ENCODE measurements around the gene PRPH.
"Not testable (repeated sequence)": the region's sequence is repeated elsewhere in the genome, so short reads cannot be mapped to it uniquely, and the experiment has no call there.

Gene PRPH

DNA sequence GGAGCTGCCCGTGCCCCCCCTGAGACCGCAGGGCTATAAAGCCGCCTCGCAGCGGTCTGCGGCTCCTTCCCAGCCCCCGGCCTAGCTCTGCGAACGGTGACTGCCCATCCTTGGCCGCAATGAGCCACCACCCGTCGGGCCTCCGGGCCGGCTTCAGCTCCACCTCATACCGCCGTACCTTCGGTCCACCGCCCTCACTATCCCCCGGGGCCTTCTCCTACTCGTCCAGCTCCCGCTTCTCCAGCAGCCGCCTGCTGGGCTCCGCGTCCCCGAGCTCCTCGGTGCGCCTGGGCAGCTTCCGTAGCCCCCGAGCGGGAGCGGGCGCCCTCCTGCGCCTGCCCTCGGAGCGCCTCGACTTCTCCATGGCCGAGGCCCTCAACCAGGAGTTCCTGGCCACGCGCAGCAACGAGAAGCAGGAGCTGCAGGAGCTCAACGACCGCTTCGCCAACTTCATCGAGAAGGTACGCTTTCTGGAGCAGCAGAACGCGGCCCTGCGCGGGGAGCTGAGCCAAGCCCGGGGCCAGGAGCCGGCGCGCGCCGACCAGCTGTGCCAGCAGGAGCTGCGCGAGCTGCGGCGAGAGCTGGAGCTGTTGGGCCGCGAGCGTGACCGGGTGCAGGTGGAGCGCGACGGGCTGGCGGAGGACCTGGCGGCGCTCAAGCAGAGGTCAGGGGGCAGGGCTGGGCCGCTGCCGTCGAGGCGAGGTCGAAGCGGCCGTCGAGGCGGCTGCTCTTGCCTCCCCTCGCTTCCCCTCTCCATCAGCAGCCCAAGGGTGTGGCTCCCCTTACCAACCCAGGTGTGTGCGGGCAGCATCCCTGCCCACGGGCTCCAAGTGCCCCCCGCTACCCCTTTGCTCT, at the start of gene PRPH:
Gene PRPH, plus strand, starts transcription at position 66 of the 855 bp plus-strand sequence. Its CDS starts 54 bp downstream, at position 120.
- DNase-seq (ENCODE audit: low spot score): no peak

DNA sequence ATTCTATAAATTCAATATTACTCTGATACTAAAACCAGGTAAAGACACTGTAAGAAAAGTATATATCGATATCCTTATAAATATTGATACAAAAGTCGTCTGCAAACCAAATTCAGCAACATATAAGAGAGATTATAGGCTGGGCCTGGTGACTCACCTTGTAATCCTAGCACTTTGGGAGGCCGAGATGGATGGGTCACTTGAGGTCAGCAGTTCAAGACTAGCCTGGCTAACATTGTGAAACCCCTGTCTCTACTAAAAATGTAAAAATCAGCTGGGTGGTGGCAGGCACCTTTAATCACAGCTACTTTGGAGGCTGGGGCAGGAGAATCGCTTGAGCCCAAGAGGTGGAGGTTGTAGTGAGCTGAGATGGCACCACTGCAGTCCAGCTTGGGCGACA, 43.6 kb upstream of the PRPH start:
- no peak for DNase-seq (ENCODE audit: low spot score)

DNA sequence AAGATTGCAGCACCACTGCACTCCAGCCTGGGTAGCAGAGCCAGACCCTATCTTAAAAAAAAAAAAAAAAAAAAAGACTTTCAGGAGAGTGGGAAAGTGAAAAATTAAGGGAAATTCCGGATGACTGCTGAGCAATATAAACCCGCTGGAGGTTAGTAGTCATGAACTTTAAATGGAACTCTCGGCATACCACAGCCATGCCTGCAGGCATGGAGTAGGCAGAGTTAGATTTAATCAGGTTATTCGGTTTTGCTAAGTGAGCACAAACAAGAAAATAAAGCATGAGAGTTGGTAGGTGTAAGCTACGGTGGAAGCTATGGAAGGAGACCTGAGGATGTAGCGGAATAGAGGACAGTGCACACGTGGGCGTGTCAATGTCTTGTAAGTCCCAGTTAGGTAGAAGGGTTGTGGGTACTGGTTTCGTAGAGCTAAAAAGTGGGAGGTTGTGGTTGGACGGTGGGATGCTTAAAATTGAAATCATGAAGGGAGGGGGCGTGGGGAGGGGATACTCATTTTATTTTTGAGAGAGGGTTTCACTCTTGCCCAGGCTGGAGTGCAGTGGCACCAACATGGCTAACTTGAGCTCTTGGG, 41.8 kb upstream of the PRPH start:
- DNase-seq (ENCODE audit: low spot score): no peak

DNA sequence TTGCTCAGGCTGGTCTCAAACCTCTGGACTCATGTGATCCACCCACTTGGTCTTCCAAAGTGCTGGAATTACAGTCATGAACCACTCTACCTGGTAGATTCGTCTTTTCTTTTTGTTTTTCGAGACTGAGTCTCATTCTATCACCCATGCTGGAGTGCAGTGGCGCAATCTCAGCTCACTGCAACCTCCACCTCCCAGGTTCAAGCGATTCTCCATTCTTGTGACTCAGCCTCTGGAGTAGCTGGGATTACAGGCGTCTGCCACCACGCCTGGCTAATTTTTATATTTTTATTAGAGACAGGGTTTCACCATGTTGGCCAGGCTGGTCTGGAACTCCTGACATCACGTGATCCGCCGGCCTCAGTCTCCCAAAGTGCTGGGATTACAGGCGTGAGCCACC, 39.5 kb upstream of the PRPH start:
- DNase-seq (ENCODE audit: low spot score): not testable (repeated sequence)

DNA sequence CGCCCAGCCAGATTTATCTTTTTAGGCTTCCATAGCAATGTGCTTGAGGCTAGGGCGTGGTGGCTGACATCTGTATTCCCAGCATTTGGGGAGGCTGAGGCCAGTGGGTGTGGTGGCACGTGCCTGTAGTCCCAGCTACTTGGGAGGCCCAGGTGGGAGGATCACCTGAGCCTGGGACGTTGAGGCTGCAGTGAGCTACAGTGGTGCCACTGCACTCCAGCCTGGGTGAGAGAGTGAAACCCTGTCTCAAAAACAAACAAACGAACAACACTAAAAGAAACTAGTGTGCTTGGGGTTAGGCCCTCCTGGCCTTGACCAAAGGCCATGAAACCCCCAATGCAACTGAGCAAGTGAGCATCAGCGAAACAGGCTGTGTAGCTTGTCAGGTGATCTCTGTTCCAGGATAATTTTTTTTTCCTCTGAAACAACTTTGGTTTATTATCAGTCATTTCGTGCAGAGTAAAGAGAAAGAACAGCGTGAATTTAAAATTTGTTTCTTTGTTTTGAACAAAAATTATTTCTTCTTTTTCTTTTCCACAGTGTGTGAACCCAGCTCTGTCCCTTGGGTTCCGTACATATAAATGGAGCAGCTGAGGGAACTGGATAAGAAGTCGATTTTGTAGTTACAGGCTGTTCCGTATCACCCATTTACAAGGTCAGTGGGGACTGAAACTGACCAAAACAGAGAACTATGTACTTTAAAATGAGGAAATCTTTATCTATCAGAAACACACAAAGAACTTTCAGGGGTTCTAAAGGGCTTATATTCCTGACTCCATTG, 38.9 kb upstream of the PRPH start:
- DNase-seq (ENCODE audit: low spot score): no peak

DNA sequence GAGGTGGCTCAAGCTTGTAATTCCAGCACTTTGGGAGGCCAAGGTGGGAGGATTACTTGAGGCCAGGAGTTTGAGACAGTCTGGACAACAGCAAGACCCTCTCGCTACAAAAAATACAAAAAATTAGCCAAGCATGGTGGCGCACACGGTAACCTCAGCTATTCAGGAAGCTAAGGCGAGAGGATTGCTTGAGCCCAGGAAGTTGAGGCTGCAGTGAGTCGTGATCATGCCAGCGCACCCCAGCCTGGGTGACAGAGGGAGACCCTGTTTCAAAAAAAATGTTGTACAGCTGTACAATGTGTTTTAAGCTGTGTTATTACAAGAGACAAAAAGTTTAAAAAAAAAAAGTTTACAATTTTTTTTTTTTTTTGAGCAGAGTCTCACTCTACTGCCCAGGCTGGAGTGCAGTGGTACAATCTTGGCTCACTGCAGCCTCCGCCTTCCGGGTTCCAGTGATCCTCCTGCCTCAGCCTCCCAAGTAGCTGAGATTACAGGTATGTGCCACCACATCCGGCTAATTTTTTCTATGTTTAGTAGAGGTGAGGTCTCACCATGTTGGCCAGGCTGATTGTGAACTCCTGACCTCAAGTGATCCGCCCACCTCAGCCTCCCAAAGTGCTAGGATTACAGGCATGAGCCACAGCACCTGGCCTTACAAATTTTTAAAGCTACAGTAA, 37.3 kb upstream of the PRPH start:
- DNase-seq (ENCODE audit: low spot score): not testable (repeated sequence)

DNA sequence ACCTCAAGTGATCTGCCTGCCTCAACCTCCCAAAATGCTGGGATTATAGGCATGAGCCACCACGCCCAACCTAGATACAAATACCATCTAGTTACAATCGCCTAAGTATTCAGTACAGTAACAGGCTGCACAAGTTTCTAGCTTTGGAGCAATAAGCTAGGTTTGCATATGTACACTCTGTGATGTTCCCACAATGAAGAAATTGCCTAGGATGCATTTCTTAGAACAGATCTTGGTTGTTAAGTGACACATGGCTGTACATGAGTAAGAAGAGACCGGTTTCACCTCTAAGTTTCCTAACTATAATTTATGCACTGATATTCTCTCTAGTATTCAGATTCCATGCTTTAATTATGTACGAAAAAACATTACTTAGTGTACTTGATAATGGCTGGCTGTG, 35.5 kb upstream of the PRPH start:
- DNase-seq (ENCODE audit: low spot score): no peak

DNA sequence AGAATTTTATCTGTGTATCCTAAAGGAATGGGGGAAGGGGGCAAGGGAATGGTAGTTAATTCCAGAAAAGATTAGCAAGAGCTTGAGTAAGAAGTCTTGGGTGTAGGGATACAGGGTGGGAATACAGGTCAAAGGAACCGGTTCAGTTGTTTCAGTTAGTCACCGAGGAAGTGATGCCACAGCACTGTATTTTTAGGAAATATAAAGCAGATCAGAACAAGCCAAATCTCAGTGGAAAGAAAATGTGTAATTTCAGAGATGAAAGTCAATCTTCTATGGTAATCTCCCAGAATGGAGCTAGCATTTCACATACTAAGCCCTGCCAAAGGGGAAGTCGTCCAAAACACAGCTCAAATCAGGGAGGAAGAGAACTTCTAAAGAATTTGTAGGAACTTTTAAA, 34.8 kb upstream of the PRPH start:
- no peak for DNase-seq (ENCODE audit: low spot score)

DNA sequence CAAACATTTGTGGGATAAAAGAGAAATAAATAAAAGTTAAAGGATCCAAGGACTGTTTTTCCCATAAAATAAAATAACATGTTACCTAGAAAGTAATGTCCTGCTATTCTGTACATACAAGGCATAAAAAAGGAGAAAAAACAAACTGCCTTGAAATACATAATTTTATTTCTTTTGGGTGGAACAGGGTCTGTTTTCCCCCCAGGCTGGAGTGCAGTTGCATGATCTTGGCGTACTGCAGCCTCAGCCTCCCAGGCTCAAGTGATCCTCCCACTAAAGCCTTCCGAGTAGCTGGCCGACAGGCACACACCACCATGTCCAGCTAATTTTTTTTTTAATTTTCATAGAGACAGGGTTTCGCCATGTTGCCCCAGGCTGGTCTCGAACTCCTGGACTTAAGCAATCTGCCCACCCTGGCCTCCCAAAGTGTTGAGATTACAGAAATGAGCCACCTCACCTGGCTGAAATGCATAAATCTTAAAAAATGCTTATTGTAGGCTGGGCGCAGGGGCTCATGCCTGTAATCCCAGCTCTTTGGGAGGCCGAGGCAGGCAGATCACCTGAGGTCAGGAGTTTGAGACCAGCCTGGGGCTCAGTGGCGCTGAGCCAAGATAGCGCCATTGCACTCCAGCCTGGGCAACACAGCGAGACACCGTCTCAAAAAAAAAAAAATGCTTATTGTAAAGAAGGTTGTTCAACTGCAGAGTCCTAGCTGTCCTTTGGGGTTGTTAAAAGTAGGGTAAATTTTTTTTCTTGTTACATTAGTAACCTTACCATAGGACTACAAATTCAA, 34.2 kb upstream of the PRPH start:
- no peak for DNase-seq (ENCODE audit: low spot score)

DNA sequence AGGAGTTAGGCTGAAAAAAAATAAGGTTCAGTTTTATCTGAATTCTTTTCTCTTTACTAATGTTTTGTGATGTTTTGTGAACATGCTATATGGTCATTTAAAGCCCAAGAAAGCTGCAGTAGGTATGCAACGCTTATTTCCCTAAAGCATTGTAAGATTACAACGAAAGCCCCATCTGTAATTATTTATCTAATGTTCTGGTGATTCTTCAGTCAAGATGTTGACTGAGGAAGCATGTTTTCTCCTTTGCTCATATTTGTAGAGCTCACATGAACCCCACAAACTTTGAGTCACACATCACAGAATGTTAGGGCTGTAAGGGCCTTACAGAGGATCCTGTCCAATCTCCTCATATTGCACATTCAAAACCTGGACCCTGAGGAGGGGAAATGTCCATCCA, 33.2 kb upstream of the PRPH start:
- DNase-seq (ENCODE audit: low spot score): no peak

DNA sequence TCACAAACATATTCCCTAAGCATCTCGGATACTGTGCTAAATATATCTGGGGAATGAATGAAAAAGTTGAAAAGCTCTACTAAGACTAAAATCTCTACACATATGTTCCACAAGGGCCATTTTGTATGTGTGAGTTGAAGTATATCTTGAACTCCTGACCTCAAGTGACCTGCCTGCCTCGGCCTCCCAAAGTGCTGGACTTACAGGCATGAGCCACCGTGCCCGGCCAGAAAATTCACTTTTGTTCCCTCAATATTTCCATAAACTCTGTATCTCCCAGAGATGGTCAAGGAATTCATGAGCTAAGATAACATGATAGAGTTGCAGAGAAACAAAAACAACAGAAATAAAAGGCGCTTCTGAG, 31.6 kb upstream of the PRPH start:
- no peak for DNase-seq (ENCODE audit: low spot score)

DNA sequence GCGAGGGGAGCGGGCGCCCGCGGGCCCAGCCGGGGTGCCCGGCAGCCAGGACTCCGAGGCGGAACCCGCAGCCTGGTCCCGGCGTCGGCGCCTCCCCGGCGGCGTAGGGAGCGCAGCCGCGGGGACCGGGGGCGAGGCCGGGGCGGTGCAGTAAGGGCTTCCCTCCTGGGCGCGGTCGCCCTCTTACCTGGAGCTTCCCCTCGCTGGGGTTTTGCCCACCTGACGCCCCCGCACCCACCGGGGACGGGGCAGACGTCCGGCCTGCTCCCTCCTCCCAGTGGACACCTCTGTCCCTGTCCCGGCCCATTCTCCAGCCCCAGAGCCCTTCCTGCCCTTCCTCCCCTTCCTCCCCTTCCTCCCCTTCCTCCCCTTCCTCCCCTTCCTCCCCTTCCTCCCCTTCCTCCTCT, 30.5 kb upstream of the PRPH start:
- peak; percentile 69 for DNase-seq (ENCODE audit: low spot score)

DNA sequence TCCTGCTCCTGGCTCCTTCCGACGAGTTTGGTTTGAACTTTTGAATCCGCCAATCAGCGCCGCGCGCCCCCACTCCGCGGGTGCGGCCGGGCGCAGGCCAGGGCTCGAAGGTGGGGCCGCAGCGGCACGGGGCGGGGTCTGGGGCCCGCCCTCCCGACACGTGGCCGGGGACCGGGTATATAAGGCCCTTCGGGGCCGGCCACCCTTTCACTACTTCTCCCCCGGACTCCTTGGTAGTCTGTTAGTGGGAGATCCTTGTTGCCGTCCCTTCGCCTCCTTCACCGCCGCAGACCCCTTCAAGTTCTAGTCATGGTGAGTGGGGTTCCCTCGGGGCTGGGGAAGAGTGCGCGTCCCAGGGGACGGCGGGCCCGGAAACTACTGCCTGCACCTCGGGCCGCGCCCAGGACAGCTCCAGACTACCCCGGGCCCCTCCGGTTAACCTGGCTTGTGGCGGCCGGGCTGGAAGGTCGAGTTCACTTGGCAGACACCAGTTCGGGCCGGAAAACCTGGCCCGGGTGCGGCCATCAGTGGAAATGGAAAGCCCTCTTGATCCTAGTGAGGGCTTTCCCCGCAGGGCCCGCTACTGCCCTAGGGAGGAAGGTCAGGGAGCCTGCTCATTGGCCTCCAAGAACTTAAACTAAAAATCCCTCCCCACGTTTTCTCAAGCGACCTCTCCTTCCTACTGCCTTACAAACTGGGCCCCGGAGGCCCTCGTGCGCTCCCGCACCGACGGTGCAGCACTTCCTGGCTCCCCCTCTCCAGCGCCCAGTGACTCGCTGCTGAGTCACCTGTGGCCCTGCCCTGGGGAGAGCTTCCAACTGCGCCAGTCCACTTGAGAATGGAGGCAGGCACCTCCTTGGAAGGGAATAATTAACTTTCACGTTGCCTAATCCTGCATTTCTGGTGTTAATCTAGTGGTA, 29.8 kb upstream of the PRPH start, which contains the start of gene TUBA1C:
Gene TUBA1C, plus strand, starts transcription at position 210 of the 920 bp plus-strand sequence. Its CDS starts 100 bp downstream, at position 310.
- peak; percentile 99 for DNase-seq (ENCODE audit: low spot score)

DNA sequence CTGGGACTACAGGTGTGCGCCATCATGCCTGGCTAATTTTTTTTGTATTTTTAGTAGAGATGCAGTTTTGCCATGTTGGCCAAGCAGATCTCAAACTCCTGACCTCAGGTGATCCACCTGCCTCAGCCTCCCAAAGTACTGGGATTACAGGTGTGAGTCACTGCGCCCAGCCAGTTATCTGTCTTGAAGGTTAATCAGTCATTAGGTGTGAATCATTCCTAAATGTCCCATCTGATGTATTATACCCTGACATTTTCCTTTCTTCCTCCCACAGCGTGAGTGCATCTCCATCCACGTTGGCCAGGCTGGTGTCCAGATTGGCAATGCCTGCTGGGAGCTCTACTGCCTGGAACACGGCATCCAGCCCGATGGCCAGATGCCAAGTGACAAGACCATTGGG, 25.8 kb upstream of the PRPH start:
- not testable (repeated sequence) for DNase-seq (ENCODE audit: low spot score)

DNA sequence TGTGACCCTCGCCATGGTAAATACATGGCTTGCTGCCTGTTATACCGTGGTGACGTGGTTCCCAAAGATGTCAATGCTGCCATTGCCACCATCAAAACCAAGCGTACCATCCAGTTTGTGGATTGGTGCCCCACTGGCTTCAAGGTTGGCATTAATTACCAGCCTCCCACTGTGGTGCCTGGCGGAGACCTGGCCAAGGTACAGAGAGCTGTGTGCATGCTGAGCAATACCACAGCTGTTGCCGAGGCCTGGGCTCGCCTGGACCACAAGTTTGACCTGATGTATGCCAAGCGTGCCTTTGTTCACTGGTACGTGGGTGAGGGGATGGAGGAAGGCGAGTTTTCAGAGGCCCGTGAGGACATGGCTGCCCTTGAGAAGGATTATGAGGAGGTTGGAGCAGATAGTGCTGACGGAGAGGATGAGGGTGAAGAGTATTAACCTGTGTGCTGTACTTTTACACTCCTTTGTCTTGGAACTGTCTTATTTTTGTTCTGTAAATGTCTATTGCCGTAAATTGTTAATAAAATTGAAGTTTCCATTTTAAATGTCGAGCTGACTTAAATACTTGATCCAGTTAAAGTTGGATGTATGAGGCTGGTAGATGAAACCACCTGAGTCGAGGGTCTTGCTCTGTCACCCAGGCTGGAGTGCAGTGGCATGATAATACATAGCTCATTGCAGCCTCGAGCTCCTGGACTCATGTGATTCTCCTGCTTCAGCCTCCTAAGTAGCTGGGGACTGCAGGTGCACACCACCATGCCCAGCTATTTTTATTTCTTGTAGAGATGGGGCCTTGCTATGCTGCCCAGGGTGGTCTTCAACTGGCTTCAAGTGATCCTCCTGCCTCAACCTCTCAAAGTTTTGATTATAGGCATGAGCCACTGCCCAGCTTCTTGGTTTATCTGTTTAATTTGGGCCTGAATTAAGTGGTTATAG, 21.9 kb upstream of the PRPH start:
- no peak for DNase-seq (ENCODE audit: low spot score)

DNA sequence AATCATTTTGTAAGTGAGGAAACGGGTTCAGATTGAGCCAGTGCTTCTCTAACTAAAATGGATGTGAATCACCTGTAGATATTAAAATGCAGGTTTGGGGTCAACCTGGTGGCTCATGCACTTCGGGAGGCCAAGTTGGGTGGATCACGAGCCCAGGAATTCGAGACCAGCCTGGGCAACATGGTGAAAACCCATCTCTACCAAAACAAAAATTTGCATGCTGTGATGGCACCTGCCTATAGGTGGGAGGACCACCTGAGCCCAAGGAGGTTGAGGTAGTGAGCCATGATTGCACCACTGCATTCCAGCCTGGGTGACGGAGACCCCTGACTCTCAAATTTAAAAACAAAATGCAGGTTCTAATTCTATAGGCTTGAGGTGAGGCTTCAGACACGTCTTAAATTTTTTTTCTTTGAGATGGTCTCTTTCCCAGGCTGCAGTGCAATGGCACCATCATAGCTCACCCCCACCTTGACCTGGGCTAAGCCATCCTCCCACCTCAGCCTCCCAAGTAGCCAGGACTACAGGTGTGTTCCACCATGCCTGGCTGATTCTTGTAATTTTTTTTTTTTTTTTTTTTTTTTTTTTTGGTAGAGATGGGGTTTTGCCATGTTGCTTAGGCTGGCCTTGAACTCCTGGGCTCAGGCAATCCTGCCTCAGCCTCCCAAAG, 21.1 kb upstream of the PRPH start:
- no peak for DNase-seq (ENCODE audit: low spot score)

DNA sequence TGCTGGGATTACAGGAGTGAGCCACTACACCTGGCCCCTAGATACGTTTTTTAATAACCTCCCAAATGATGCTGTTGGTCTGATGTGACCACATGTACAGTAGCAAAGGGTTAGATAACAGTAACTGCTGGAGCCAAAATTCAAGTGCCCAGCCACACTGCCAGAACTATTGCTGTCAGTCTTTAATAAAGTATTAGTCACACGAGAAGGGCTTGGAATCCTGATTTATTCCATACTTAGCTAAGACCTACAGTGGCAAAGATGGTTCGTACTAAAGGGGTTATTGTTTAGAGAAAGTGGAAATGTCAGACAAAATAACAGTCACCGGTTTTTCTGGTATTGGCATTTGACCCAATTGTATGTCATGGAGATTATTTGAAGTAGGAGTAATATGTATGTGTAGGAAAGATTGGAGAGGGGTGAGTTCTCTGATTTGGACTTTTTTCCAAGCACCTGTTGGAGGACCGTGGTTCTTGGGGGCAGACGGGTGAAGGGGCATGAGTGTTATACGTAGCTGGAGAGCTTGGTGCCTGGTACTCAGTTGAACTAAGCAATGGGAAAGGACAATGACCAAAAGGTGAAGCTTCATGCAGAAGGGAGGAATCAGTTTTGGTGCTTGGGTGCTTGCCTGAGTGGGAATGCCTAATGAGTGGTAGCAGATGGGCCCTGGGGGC, 20.4 kb upstream of the PRPH start:
- DNase-seq (ENCODE audit: low spot score): no peak

All from germinal center (tissue), 1 donor.